ENCODE results near the gene XRCC5.
"Not testable (repeated sequence)": the region's sequence is repeated elsewhere in the genome, so short reads cannot be mapped to it uniquely, and the experiment has no call there.

XRCC5 gene

GRCh38 chr2:216074794-216075193, 34.4 kb upstream of the XRCC5 start:
- no peaks in the 10 kb centered on the region for H3K4me1 ChIP-seq (ENCODE audit: control insufficient read depth, insufficient read depth, low read length)
- H3K27me3 ChIP-seq (ENCODE audit: control insufficient read depth in 1 of 2, insufficient read depth in 2 of 2, low read length in 2 of 2): no peaks in the 10 kb centered on the region
- peaks cover 0 to 3% of the 10 kb centered on the region in 2 donors for H3K36me3 ChIP-seq (ENCODE audit: control insufficient read depth in 2 of 2, insufficient read depth in 2 of 2, low read length in 2 of 2)
- no peak overlapping the region for H3K4me3 ChIP-seq (ENCODE audit: low read length in 2 of 2)
- H3K9me3 ChIP-seq (ENCODE audit: control insufficient read depth in 2 of 2, low read length in 2 of 2): no peaks in the 10 kb centered on the region
- no peak overlapping the region for H3K27ac ChIP-seq (ENCODE audit: low read length)
- H3K9ac ChIP-seq (ENCODE audit: low read length in 2 of 2): no peak overlapping the region

DNA sequence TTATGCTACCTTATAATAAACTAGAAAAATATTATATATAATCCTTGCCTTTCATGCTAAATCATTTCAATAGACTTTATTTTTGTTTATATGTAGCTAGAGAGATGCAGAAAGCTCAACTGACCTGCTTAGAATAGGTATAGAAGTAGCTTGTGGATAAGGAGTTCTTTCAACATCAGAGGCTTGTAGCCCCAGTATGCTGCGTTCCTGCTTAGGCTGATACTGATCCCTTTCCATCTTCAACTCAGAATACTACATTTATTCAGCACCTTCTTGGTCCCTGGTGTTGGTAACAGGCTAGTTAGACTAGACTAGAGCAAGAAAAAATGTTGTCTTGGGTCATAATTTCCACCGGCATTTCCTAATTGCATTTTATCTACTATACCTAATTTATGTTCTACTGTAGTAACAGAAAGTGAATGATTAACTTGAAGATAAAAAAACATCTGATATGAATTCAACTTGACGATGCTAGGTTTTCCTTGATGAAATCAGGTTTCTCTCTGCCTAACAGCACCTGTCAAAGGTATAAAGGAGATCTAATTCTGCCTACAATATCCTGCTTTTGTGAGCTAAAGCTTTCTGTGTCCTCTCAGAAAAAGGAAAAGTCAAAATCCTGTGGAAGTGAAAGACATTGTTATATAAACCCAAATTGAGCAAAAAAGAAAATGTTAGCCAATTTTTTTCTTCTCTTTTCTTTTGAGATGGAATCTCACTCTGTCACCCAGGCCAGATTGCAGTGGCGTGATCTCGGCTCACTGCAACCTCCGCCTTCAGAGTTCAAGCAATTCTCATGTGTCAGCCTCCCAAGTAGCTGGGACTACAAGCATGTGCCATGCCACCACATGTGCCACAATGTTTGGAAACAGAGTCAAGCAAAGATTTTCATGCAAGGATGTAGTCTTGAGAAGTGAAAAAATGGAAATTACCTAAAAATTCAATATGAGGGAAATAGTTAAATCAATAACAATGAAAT, 33.4 kb upstream of the XRCC5 start:
- no peak overlapping the region for H3K27ac ChIP-seq (ENCODE audit: low read length)
- no peak overlapping the region for H3K9ac ChIP-seq (ENCODE audit: low read length in 2 of 2)
- H3K4me3 ChIP-seq (ENCODE audit: low read length in 2 of 2): no peak overlapping the region
- H3K9me3 ChIP-seq (ENCODE audit: control insufficient read depth in 2 of 2, low read length in 2 of 2): no peaks in the 10 kb centered on the region
- peaks cover 0 to 3% of the 10 kb centered on the region in 2 donors for H3K36me3 ChIP-seq (ENCODE audit: control insufficient read depth in 2 of 2, insufficient read depth in 2 of 2, low read length in 2 of 2)
- H3K4me1 ChIP-seq (ENCODE audit: control insufficient read depth, insufficient read depth, low read length): no peaks in the 10 kb centered on the region
- H3K27me3 ChIP-seq (ENCODE audit: control insufficient read depth in 1 of 2, insufficient read depth in 2 of 2, low read length in 2 of 2): no peaks in the 10 kb centered on the region

GRCh38 chr2:216078776-216079175, 30.4 kb upstream of the XRCC5 start:
- Histone ChIP-seq H3K4me1 (ENCODE audit: control insufficient read depth, insufficient read depth, low read length) (peaks cover 10% of the 10 kb centered on the region), H3K9me3 (ENCODE audit: control insufficient read depth in 2 of 2, low read length in 2 of 2) (no peaks in the 10 kb centered on the region), H3K9ac (ENCODE audit: low read length in 2 of 2) (no peak overlapping the region), H3K4me3 (ENCODE audit: low read length in 2 of 2) (no peak overlapping the region), H3K27ac (ENCODE audit: low read length) (no peak overlapping the region), H3K27me3 (ENCODE audit: control insufficient read depth in 1 of 2, insufficient read depth in 2 of 2, low read length in 2 of 2) (no peaks in the 10 kb centered on the region), H3K36me3 (ENCODE audit: control insufficient read depth in 2 of 2, insufficient read depth in 2 of 2, low read length in 2 of 2) (peaks cover 0 to 3% of the 10 kb centered on the region in 2 donors)

DNA sequence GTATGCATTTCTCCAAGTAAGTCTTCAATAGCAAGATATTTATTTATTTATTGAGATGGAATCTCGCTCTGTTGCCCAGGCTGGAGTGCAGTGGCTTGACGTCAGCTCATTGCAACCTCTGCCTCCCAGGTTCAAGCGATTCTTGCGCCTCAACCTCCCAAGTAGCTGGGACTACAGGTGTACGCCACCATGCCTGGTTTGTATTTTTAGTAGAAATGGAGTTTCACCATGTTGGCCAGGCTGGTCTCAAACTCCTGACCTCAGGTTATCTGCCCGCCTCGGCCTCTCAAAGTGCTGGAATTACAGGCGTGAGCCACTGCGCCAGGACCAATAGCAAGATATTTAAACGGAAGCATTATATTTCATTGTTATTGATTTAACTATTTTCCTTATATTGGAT, 29.1 kb upstream of the XRCC5 start:
- H3K9ac ChIP-seq (ENCODE audit: low read length in 2 of 2); H3K27ac ChIP-seq (ENCODE audit: low read length); H3K36me3 ChIP-seq (ENCODE audit: control insufficient read depth in 2 of 2, insufficient read depth in 2 of 2, low read length in 2 of 2); H3K4me3 ChIP-seq (ENCODE audit: low read length in 2 of 2); H3K9me3 ChIP-seq (ENCODE audit: control insufficient read depth in 2 of 2, low read length in 2 of 2); H3K27me3 ChIP-seq (ENCODE audit: control insufficient read depth in 1 of 2, insufficient read depth in 2 of 2, low read length in 2 of 2); H3K4me1 ChIP-seq (ENCODE audit: control insufficient read depth, insufficient read depth, low read length): not testable (repeated sequence)

- no peak overlapping the region for H3K27ac ChIP-seq (ENCODE audit: low read length)
- H3K9me3 ChIP-seq (ENCODE audit: control insufficient read depth in 2 of 2, low read length in 2 of 2): no peaks in the 10 kb centered on the region
- H3K4me3 ChIP-seq (ENCODE audit: low read length in 2 of 2): peak overlapping the region; percentile 78 to 90
- no peaks in the 10 kb centered on the region for H3K36me3 ChIP-seq (ENCODE audit: control insufficient read depth in 2 of 2, insufficient read depth in 2 of 2, low read length in 2 of 2)
- no peaks in the 10 kb centered on the region for H3K27me3 ChIP-seq (ENCODE audit: control insufficient read depth in 1 of 2, insufficient read depth in 2 of 2, low read length in 2 of 2)
- peak overlapping the region; percentile 68 to 75 for H3K9ac ChIP-seq (ENCODE audit: low read length in 2 of 2)
- peaks cover 10% of the 10 kb centered on the region for H3K4me1 ChIP-seq (ENCODE audit: control insufficient read depth, insufficient read depth, low read length)
Observed at GRCh38 chr2:216081012-216081411, 28.1 kb upstream of the XRCC5 start.

DNA sequence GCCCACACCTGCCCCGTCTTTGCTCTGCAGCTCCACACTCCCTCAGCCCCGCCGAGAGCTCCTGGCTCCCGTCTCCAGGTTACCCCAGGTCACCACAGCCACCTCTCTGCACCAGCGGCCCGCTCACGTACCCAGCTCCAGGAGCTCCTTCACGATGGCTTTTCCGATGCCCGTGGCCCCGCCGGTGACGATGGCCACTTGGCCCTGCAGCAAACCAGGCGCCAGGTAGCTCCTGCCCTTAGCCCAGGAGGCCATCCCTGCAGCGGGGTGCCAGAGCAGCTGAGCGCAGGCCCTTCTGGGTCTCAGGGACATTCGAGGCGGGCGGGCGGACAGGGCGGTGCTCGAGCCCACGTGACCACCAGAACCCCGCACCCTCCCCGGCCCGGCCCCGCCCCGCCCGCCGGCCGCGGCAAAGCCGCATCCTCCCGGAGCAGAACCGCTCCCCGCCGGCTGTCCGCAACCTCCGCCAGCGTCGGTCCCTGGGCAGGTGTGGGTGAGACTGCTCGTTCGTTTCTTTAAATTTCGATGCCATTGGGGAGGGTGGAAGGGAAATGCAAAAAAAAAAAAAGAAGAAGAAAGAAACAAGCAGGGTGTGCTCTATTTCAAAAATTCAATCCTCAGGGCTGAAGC, 27.5 kb upstream of the XRCC5 start, which contains the start of the genes PECR and TMEM169:
Gene PECR (minus strand): TSS at position 323 of the 630 bp plus-strand sequence. CDS start 68 bp downstream, at position 255.
Gene TMEM169 (plus strand): TSS at position 433 of the 630 bp plus-strand sequence. CDS start 14,045 bp downstream, outside the sequence.
- no peak within 1 kb of the TSS for H3K27ac ChIP-seq (ENCODE audit: low read length)
- H3K9me3 ChIP-seq (ENCODE audit: control insufficient read depth in 2 of 2, low read length in 2 of 2): no peaks in the 10 kb centered on the region
- H3K4me3 ChIP-seq (ENCODE audit: low read length in 2 of 2): peak within 1 kb of the TSS; percentile 78 to 90
- peak within 1 kb of the TSS; percentile 68 to 75 for H3K9ac ChIP-seq (ENCODE audit: low read length in 2 of 2)
- H3K36me3 ChIP-seq (ENCODE audit: control insufficient read depth in 2 of 2, insufficient read depth in 2 of 2, low read length in 2 of 2): no peaks in the 10 kb centered on the region
- no peaks in the 10 kb centered on the region for H3K27me3 ChIP-seq (ENCODE audit: control insufficient read depth in 1 of 2, insufficient read depth in 2 of 2, low read length in 2 of 2)
- H3K4me1 ChIP-seq (ENCODE audit: control insufficient read depth, insufficient read depth, low read length): peaks cover 10% of the 10 kb centered on the region

GRCh38 chr2:216082117-216082711, 26.9 kb upstream of the XRCC5 start:
- Histone ChIP-seq H3K4me1 (ENCODE audit: control insufficient read depth, insufficient read depth, low read length) (peaks cover 10% of the 10 kb centered on the region), H3K27me3 (ENCODE audit: control insufficient read depth in 1 of 2, insufficient read depth in 2 of 2, low read length in 2 of 2) (no peaks in the 10 kb centered on the region), H3K4me3 (ENCODE audit: low read length in 2 of 2) (peak overlapping the region; percentile 78 to 90), H3K9ac (ENCODE audit: low read length in 2 of 2) (peak overlapping the region; percentile 62 to 68), H3K27ac (ENCODE audit: low read length) (no peak overlapping the region), H3K36me3 (ENCODE audit: control insufficient read depth in 2 of 2, insufficient read depth in 2 of 2, low read length in 2 of 2) (no peaks in the 10 kb centered on the region), H3K9me3 (ENCODE audit: control insufficient read depth in 2 of 2, low read length in 2 of 2) (no peaks in the 10 kb centered on the region)

DNA sequence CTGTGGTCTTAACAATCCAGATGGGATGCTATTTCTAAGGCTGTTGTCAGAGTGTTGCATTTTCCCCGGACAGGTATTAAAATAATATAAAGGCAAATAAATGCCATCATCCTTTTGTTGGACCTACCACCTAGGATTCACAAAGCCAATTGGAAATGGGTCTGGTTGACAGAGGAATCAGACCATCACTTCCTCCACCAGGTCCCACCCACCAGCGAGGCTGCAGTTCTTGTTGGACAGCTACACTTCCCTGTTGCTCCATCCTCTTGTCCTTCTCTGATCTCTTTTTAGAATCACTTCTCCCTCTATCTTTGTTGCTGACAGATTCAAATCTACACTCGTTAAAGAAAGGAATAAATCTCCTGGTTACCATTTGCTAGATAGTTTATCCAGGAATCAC, 26.3 kb upstream of the XRCC5 start:
- no peak overlapping the region for H3K4me3 ChIP-seq (ENCODE audit: low read length in 2 of 2)
- H3K27me3 ChIP-seq (ENCODE audit: control insufficient read depth in 1 of 2, insufficient read depth in 2 of 2, low read length in 2 of 2): no peaks in the 10 kb centered on the region
- no peak overlapping the region for H3K9ac ChIP-seq (ENCODE audit: low read length in 2 of 2)

GRCh38 chr2:216083464-216084281, 25.5 kb upstream of the XRCC5 start:
- no peaks in the 10 kb centered on the region for H3K9me3 ChIP-seq (ENCODE audit: control insufficient read depth in 2 of 2, low read length in 2 of 2)
- peaks cover 10% of the 10 kb centered on the region for H3K4me1 ChIP-seq (ENCODE audit: control insufficient read depth, insufficient read depth, low read length)
- H3K27ac ChIP-seq (ENCODE audit: low read length): no peak overlapping the region
- no peaks in the 10 kb centered on the region for H3K27me3 ChIP-seq (ENCODE audit: control insufficient read depth in 1 of 2, insufficient read depth in 2 of 2, low read length in 2 of 2)
- no peak overlapping the region for H3K4me3 ChIP-seq (ENCODE audit: low read length in 2 of 2)
- H3K9ac ChIP-seq (ENCODE audit: low read length in 2 of 2): no peak overlapping the region
- no peaks in the 10 kb centered on the region for H3K36me3 ChIP-seq (ENCODE audit: control insufficient read depth in 2 of 2, insufficient read depth in 2 of 2, low read length in 2 of 2)

More for the DNA sequence above, 26.3 kb upstream of the XRCC5 start:
- no peaks in the 10 kb centered on the region for H3K36me3 ChIP-seq (ENCODE audit: control insufficient read depth in 2 of 2, insufficient read depth in 2 of 2, low read length in 2 of 2)
- peaks cover 10% of the 10 kb centered on the region for H3K4me1 ChIP-seq (ENCODE audit: control insufficient read depth, insufficient read depth, low read length)
- H3K9me3 ChIP-seq (ENCODE audit: control insufficient read depth in 2 of 2, low read length in 2 of 2): no peaks in the 10 kb centered on the region
- H3K27ac ChIP-seq (ENCODE audit: low read length): no peak overlapping the region

DNA sequence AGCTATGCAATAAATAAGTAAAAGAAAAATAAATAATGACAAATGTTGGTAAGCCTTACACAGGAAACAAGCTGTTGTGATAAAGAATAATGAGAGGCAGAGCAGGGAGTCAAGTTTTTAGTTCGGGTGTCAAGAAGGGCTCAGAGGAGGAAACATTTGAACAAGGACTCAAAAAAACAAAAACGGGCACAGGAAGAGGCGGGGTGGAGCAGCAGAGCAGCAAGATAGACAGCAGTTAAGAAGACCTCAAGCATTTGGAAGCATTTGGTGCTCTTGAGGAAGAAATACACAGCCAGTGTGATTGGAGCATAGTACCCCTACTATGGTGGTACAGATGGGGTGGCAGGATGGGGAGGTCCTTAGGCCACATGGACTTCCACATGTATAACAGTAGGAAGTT, 24.6 kb upstream of the XRCC5 start:
- Histone ChIP-seq H3K4me3 (ENCODE audit: low read length in 2 of 2) (no peak overlapping the region), H3K9ac (ENCODE audit: low read length in 2 of 2) (no peak overlapping the region), H3K9me3 (ENCODE audit: control insufficient read depth in 2 of 2, low read length in 2 of 2) (no peaks in the 10 kb centered on the region), H3K36me3 (ENCODE audit: control insufficient read depth in 2 of 2, insufficient read depth in 2 of 2, low read length in 2 of 2) (no peaks in the 10 kb centered on the region), H3K4me1 (ENCODE audit: control insufficient read depth, insufficient read depth, low read length) (peaks cover 10% of the 10 kb centered on the region), H3K27ac (ENCODE audit: low read length) (no peak overlapping the region), H3K27me3 (ENCODE audit: control insufficient read depth in 1 of 2, insufficient read depth in 2 of 2, low read length in 2 of 2) (no peaks in the 10 kb centered on the region)

Data from stomach smooth muscle (tissue), 2 donors.